Measurements from ENCODE around the gene ZNG1A.

DNA sequence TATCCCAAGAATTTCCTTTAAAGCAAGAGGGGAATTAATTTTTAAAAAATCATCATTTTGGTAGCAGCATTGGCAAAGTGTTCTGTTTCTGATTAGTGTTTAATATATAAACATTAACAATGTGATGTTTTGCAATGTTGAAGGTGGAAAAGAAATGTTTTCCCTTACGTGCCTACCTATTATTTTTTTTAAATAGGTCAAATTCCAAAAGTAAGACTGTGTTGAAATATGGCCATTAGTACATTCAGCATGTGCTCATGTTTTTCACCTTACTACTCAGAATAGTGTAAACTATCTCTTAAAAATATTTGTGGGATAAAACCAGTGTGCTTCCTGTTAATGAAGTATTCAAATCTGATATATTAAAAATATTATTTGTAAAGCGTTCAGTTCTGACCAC lies 39.1 kb upstream of the ZNG1A start:
- TF ChIP-seq, protein P1, sequence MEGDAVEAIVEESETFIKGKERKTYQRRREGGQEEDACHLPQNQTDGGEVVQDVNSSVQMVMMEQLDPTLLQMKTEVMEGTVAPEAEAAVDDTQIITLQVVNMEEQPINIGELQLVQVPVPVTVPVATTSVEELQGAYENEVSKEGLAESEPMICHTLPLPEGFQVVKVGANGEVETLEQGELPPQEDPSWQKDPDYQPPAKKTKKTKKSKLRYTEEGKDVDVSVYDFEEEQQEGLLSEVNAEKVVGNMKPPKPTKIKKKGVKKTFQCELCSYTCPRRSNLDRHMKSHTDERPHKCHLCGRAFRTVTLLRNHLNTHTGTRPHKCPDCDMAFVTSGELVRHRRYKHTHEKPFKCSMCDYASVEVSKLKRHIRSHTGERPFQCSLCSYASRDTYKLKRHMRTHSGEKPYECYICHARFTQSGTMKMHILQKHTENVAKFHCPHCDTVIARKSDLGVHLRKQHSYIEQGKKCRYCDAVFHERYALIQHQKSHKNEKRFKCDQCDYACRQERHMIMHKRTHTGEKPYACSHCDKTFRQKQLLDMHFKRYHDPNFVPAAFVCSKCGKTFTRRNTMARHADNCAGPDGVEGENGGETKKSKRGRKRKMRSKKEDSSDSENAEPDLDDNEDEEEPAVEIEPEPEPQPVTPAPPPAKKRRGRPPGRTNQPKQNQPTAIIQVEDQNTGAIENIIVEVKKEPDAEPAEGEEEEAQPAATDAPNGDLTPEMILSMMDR (IDR thresholded peaks at IDR 0.05 in 8 of 11, conservative IDR thresholded peaks at IDR 0.05 in 3 of 11): no peak
- TF ChIP-seq POLR2A (IDR thresholded peaks at IDR 0.05): no peak
- no peak for TF ChIP-seq POLR2AphosphoS5 (IDR thresholded peaks at IDR 0.05)
